HG03280 (cell line): Measurements from ENCODE around the gene GRAMD1B.
"Not testable (repeated sequence)": the region's sequence is repeated elsewhere in the genome, so short reads cannot be mapped to it uniquely, and the experiment has no call there.

Experiments
- ATAC-seq: cut with Tn5 transposase; IDR thresholded peaks from one replicate; pipeline ENCODE4 v1.9.1; 2021; ENCODE audit warnings: mild to moderate bottlenecking, moderate library complexity; ENCODE audit not compliant: unreplicated experiment

The GRAMD1B gene

GRCh38 chr11:123439616-123440015 lies 9.5 kb downstream of the GRAMD1B start:
- no peak for ATAC-seq

- ATAC-seq: no peak
Measured at GRCh38 chr11:123441161-123441560, 11.1 kb downstream of the GRAMD1B start.

GRCh38 chr11:123443851-123444623 lies 14.0 kb downstream of the GRAMD1B start:
- no peak for ATAC-seq

- ATAC-seq: no peak
Measured at GRCh38 chr11:123448823-123449222, 18.8 kb downstream of the GRAMD1B start.

- no peak for ATAC-seq
Measured at GRCh38 chr11:123449436-123449835, 19.4 kb downstream of the GRAMD1B start.

GRCh38 chr11:123450623-123451022 lies 20.6 kb downstream of the GRAMD1B start:
- no peak for ATAC-seq

GRCh38 chr11:123451183-123451781 lies 21.2 kb downstream of the GRAMD1B start:
- ATAC-seq: no peak

- ATAC-seq: no peak
Measured at GRCh38 chr11:123452794-123453193, 22.7 kb downstream of the GRAMD1B start.

GRCh38 chr11:123454060-123454651 lies 24.1 kb downstream of the GRAMD1B start:
- no peak for ATAC-seq

- ATAC-seq: no peak
Measured at GRCh38 chr11:123454796-123455195, 24.7 kb downstream of the GRAMD1B start.

- not testable (repeated sequence) for ATAC-seq
Measured at GRCh38 chr11:123456448-123456847, 26.4 kb downstream of the GRAMD1B start.

GRCh38 chr11:123457187-123457770 lies 27.2 kb downstream of the GRAMD1B start:
- no peak for ATAC-seq

- no peak for ATAC-seq
Measured at GRCh38 chr11:123458501-123458900, 28.4 kb downstream of the GRAMD1B start.

- no peak for ATAC-seq
Measured at GRCh38 chr11:123460012-123460700, 30.1 kb downstream of the GRAMD1B start.

- no peak for ATAC-seq
Measured at GRCh38 chr11:123461164-123461563, 31.1 kb downstream of the GRAMD1B start.

- not testable (repeated sequence) for ATAC-seq
Measured at GRCh38 chr11:123465667-123466066, 35.6 kb downstream of the GRAMD1B start.

GRCh38 chr11:123466172-123466571 lies 36.1 kb downstream of the GRAMD1B start:
- not testable (repeated sequence) for ATAC-seq

- ATAC-seq: no peak
Measured at GRCh38 chr11:123469089-123469488, 39.0 kb downstream of the GRAMD1B start.

- ATAC-seq: no peak
Measured at GRCh38 chr11:123469586-123469985, 39.5 kb downstream of the GRAMD1B start.

GRCh38 chr11:123470842-123471241 lies 40.8 kb downstream of the GRAMD1B start:
- no peak for ATAC-seq
